Stimulated activated CD8-positive, alpha-beta memory T cell treated with anti-CD3 and anti-CD28 coated beads, Interleukin-7, amount 100 ng/mL, for 24 hours (primary cell): Measurements from ENCODE around the gene SMIM20.

Source experiments
- DNase-seq: peaks from one replicate; pipeline ENCODE4 v3.0.0-alpha.2; 2020; ENCODE audit warnings: low read depth

SMIM20 gene

GRCh38 chr4:25926462-25926861 lies 12.4 kb downstream of the SMIM20 start:
- no peak for DNase-seq

- DNase-seq, result no peak
Observed at GRCh38 chr4:25927361-25928195, 13.6 kb downstream of the SMIM20 start.

- DNase-seq, result no peak
Observed at GRCh38 chr4:25928379-25929297, 14.6 kb downstream of the SMIM20 start.

GRCh38 chr4:25929298-25929686 lies 15.3 kb downstream of the SMIM20 start:
- no peak for DNase-seq

- no peak for DNase-seq
Observed at GRCh38 chr4:25930731-25931354, 16.8 kb downstream of the SMIM20 start.

GRCh38 chr4:25936696-25937095 lies 22.7 kb downstream of the SMIM20 start:
- DNase-seq, result no peak

- DNase-seq, result no peak
Observed at GRCh38 chr4:25937801-25938200, 23.8 kb downstream of the SMIM20 start.

- no peak for DNase-seq
Observed at GRCh38 chr4:25938366-25938765, 24.3 kb downstream of the SMIM20 start.

GRCh38 chr4:25938787-25939186 lies 24.8 kb downstream of the SMIM20 start:
- no peak for DNase-seq

GRCh38 chr4:25939330-25939729 lies 25.3 kb downstream of the SMIM20 start:
- no peak for DNase-seq

GRCh38 chr4:25941457-25942221 lies 27.6 kb downstream of the SMIM20 start:
- no peak for DNase-seq

- DNase-seq, result no peak
Observed at GRCh38 chr4:25943312-25943711, 29.3 kb downstream of the SMIM20 start.

GRCh38 chr4:25943805-25944204 lies 29.8 kb downstream of the SMIM20 start:
- DNase-seq, result no peak

- no peak for DNase-seq
Observed at GRCh38 chr4:25948051-25948450, 34.0 kb downstream of the SMIM20 start.

- no peak for DNase-seq
Observed at GRCh38 chr4:25949173-25949748, 35.2 kb downstream of the SMIM20 start.

- no peak for DNase-seq
Observed at GRCh38 chr4:25949994-25950393, 36.0 kb downstream of the SMIM20 start.

GRCh38 chr4:25950461-25951389 lies 36.7 kb downstream of the SMIM20 start:
- no peak for DNase-seq

GRCh38 chr4:25951390-25951952 lies 37.5 kb downstream of the SMIM20 start:
- DNase-seq, result no peak

- no peak for DNase-seq
Observed at GRCh38 chr4:25953740-25954139, 39.7 kb downstream of the SMIM20 start.
